ENCODE results near the gene ZNF26.
"Not testable (repeated sequence)": the region's sequence is repeated elsewhere in the genome, so short reads cannot be mapped to it uniquely, and the experiment has no call there.

The ZNF26 gene

DNA sequence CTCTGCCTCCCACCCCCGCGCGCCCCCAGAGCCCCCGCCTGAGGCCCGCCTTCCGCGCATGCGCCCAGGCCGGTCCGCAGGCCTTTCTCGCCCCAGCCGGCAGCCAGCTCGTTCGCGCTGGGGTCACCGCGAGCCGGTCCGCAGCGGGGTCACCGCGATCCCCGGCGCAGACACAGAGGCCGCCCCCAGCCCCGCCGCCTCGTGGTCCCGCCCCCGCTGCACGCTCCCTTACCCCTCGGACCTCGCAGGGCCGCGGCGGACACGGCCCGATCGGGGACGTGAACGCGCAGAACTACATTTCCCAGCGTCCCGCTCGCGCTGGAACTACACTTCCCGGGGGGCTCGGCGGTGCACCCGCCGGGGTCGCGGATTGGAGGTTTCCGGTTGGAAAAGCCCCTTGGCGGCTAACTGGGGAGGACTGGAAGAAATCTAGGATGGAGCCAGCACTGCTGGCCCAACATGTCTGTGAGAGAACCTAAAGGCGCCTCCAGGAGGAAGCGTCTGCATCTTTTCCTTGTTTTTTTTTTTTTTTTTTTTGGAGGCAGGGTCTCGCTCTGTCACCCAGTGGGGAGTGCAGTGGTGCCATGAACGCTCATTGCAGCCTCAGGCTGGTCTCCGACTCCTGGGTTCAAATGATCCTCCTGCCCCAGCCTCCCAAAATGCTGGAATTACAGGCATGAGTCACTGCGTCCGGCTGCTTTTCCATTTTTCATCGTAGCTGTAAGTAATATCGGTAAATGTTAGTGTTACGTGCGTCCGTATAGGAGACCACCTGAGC, 30.0 kb upstream of the ZNF26 start, which contains the start of gene ZNF605:
Gene ZNF605, minus strand, starts transcription at position 296 of the 778 bp plus-strand sequence. CDS start 10,671 bp downstream, outside the sequence.
- peak within 1 kb of the TSS; percentile 80 for H3K27ac ChIP-seq (ENCODE audit: low read length)
- H3K4me1 ChIP-seq (ENCODE audit: control insufficient read depth in 1 of 2, insufficient read depth in 2 of 2, low read length in 2 of 2) = peaks cover 7 to 20% of the 10 kb centered on the region in 2 donors
- H3K9me3 ChIP-seq (ENCODE audit: control insufficient read depth in 1 of 2, low read length in 2 of 2) = peaks cover 2 to 12% of the 10 kb centered on the region in 2 donors
- peaks cover 0 to 6% of the 10 kb centered on the region in 2 donors for H3K36me3 ChIP-seq (ENCODE audit: control insufficient read depth in 1 of 2, insufficient read depth in 2 of 2, low read length in 2 of 2)
- peak within 1 kb of the TSS; percentile 88 to 90 for H3K4me3 ChIP-seq (ENCODE audit: low read depth in 1 of 2, low read length in 2 of 2)
- no peaks in the 10 kb centered on the region for H3K27me3 ChIP-seq (ENCODE audit: low read depth, low read length)

DNA sequence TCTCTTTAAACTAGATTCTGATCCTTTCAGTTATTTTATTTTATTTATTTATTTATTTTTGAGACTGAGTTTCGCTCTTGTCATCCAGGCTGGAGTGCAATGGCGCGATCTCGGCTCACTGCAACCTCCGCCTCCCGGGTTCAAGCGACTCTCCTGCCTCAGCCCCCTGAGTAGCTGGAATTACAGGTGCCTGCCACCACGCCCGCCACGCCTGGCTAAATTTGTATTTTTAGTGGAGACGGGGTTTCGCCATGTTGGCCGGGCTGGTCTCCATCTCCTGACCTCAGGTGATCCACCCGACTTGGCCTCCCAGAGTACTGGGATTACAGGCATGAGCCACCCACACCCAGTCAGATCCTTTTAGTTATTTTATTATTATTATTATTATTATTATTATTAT, 24.4 kb upstream of the ZNF26 start:
- H3K9me3 ChIP-seq (ENCODE audit: control insufficient read depth in 1 of 2, low read length in 2 of 2); H3K27ac ChIP-seq (ENCODE audit: low read length); H3K36me3 ChIP-seq (ENCODE audit: control insufficient read depth in 1 of 2, insufficient read depth in 2 of 2, low read length in 2 of 2); H3K4me1 ChIP-seq (ENCODE audit: control insufficient read depth in 1 of 2, insufficient read depth in 2 of 2, low read length in 2 of 2); H3K4me3 ChIP-seq (ENCODE audit: low read depth in 1 of 2, low read length in 2 of 2); H3K27me3 ChIP-seq (ENCODE audit: low read depth, low read length): not testable (repeated sequence)

DNA sequence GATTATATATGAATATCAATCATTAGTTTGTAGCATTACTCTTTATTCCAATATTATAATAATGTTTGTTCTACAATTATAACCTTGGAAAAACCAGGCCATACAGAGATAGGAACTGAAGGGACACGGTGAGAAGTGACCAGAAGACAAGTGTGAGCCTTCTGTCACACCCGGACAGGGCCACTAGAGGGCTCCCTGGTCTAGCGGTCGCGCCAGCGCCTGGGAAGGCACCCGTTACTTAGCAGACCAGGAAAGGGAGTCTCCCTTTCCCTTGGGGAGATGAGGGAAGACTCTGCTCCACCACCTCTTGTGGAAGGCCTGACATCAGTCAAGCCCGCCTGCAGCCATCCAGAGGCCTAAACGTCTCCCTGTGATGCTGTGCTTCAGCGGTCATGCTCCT, 22.2 kb upstream of the ZNF26 start:
- H3K27me3 ChIP-seq (ENCODE audit: low read depth, low read length); H3K4me3 ChIP-seq (ENCODE audit: low read depth in 1 of 2, low read length in 2 of 2); H3K27ac ChIP-seq (ENCODE audit: low read length); H3K36me3 ChIP-seq (ENCODE audit: control insufficient read depth in 1 of 2, insufficient read depth in 2 of 2, low read length in 2 of 2); H3K4me1 ChIP-seq (ENCODE audit: control insufficient read depth in 1 of 2, insufficient read depth in 2 of 2, low read length in 2 of 2): not testable (repeated sequence)
- H3K9me3 ChIP-seq (ENCODE audit: control insufficient read depth in 1 of 2, low read length in 2 of 2) = peaks cover 0 to 12% of the 10 kb centered on the region in 2 donors

DNA sequence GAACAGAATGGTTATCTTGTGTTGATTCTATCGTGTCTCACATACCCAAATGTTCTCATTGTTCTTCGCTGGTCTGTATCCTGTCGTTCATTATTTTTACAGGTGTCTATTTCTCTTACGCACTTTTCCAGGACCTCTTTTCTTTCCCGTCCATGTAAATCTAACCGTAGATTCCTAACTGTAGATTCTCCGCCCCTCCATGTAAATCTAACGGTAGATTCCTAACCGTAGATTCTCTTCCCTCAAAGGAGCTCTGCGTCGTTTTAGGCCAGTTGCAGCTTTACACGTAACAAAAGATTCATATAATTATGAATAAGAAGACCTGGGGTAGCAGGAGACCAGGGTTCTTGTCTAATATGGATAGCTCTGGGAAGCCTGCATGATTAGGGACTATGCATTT, 20.4 kb upstream of the ZNF26 start:
- Histone ChIP-seq H3K27ac (ENCODE audit: low read length) (no peak overlapping the region), H3K4me1 (ENCODE audit: control insufficient read depth in 1 of 2, insufficient read depth in 2 of 2, low read length in 2 of 2) (no peaks in the 10 kb centered on the region), H3K9me3 (ENCODE audit: control insufficient read depth in 1 of 2, low read length in 2 of 2) (peaks cover 0 to 12% of the 10 kb centered on the region in 2 donors), H3K27me3 (ENCODE audit: low read depth, low read length) (no peaks in the 10 kb centered on the region), H3K4me3 (ENCODE audit: low read depth in 1 of 2, low read length in 2 of 2) (no peak overlapping the region), H3K36me3 (ENCODE audit: control insufficient read depth in 1 of 2, insufficient read depth in 2 of 2, low read length in 2 of 2) (peaks cover 0 to 9% of the 10 kb centered on the region in 2 donors)

DNA sequence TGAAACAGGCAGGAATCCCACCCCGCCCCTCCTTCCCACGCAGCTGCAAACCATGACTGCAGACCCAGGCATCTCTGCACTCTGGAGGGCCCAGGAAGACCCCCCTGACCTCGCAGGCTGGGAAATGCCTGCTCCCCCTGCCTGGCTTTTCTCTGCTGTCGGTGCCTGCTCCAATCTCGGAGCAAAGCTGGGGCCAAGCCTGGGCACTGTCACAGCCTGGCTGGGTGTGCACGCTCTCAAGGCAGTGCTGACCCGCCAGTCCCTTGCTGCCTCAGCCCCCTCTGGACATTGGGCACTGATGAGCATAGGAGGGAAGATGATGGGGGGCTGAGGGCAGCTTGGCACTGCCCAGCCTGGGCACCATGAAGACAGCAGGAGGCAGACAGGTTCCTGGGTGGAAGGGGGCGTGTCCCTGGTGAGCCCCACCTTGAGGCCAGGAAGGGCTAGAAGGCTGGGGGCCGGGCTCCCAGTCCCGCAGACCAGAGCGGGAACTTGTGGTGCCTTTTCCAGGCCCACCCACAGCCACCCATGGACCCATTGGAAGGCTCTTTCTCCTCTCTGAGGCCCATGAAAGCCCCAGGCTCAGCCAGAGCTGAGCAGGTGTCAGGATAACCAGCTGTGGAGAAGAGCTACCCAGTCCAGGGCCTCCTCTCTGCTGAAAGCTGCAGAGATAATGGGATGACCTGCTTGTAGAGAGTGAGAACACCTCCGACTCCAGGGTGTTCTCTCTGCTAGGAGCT, 19.3 kb upstream of the ZNF26 start:
- no peak overlapping the region for H3K4me3 ChIP-seq (ENCODE audit: low read depth in 1 of 2, low read length in 2 of 2)
- H3K9me3 ChIP-seq (ENCODE audit: control insufficient read depth in 1 of 2, low read length in 2 of 2) = peaks cover 0 to 12% of the 10 kb centered on the region in 2 donors
- no peak overlapping the region for H3K27ac ChIP-seq (ENCODE audit: low read length)
- no peaks in the 10 kb centered on the region for H3K4me1 ChIP-seq (ENCODE audit: control insufficient read depth in 1 of 2, insufficient read depth in 2 of 2, low read length in 2 of 2)
- no peaks in the 10 kb centered on the region for H3K27me3 ChIP-seq (ENCODE audit: low read depth, low read length)
- H3K36me3 ChIP-seq (ENCODE audit: control insufficient read depth in 1 of 2, insufficient read depth in 2 of 2, low read length in 2 of 2) = peaks cover 0 to 9% of the 10 kb centered on the region in 2 donors

DNA sequence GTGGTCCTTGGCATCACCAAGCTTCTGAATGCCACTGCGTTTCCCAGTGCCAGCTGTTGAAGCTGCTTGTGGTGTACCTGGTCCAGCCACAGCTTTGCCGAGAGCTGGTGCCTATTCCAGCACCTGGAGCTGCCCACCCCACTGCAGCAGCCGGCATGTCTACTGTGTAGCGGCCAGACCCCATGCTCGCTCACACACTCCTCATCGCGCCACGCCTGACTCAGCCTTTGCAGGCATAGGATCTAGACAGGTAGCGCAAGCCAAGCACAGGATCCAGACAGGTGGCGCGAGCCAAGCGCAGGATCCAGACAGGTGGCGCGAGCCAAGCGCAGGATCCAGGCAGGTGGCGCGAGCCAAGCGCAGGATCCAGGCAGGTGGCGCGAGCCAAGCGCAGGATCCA, 18.4 kb upstream of the ZNF26 start:
- Histone ChIP-seq H3K27me3 (ENCODE audit: low read depth, low read length) (no peaks in the 10 kb centered on the region), H3K4me3 (ENCODE audit: low read depth in 1 of 2, low read length in 2 of 2) (peak overlapping the region in 1 of 2 donors; percentile 29), H3K4me1 (ENCODE audit: control insufficient read depth in 1 of 2, insufficient read depth in 2 of 2, low read length in 2 of 2) (no peaks in the 10 kb centered on the region), H3K9me3 (ENCODE audit: control insufficient read depth in 1 of 2, low read length in 2 of 2) (peaks cover 0 to 12% of the 10 kb centered on the region in 2 donors), H3K36me3 (ENCODE audit: control insufficient read depth in 1 of 2, insufficient read depth in 2 of 2, low read length in 2 of 2) (peaks cover 0 to 9% of the 10 kb centered on the region in 2 donors), H3K27ac (ENCODE audit: low read length) (no peak overlapping the region)

DNA sequence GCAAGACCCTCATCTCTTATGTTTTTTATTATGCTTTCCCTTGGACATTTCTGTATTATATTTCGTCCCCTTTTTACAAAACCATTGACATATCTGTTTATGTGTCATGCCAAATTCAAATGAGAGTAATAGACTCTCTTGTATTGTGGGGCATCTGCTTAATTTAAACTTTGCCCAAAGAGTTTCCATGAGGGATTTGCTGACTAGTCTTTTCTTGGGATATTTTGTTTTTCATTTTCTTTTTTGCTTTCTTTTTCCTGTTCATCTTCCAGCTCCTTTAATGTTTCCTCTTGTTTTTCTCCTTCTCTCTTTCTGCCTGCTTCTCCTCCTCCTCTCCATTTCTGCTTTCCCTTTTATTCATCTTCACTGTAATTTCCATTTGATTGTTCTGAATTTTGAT, 13.8 kb upstream of the ZNF26 start:
- Histone ChIP-seq H3K4me3 (ENCODE audit: low read depth in 1 of 2, low read length in 2 of 2) (no peak overlapping the region), H3K9me3 (ENCODE audit: control insufficient read depth in 1 of 2, low read length in 2 of 2) (peaks cover 0 to 5% of the 10 kb centered on the region in 2 donors), H3K4me1 (ENCODE audit: control insufficient read depth in 1 of 2, insufficient read depth in 2 of 2, low read length in 2 of 2) (no peaks in the 10 kb centered on the region), H3K27me3 (ENCODE audit: low read depth, low read length) (no peaks in the 10 kb centered on the region), H3K36me3 (ENCODE audit: control insufficient read depth in 1 of 2, insufficient read depth in 2 of 2, low read length in 2 of 2) (peaks cover 0 to 9% of the 10 kb centered on the region in 2 donors), H3K27ac (ENCODE audit: low read length) (no peak overlapping the region)

DNA sequence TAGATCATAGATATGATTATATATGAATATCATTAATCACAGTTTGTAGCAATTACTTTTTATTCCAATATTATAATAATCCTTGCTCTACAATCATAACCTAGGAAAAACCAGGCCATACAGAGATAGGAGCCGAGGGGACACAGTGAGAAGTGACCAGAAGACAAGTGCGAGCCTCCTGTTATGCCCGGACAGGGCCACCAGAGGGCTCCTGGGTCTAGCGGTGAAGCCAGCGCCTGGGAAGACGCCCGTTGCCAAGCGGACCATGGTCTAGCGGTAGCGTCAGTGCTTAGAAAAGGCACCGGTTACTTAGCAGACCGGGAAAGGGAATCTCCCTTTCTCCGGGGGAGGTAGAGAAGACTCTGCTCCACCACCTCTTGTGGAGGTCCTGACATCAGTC, 9.3 kb upstream of the ZNF26 start:
- not testable (repeated sequence) for H3K27me3 ChIP-seq (ENCODE audit: low read depth, low read length); H3K27ac ChIP-seq (ENCODE audit: low read length); H3K4me3 ChIP-seq (ENCODE audit: low read depth in 1 of 2, low read length in 2 of 2); H3K9me3 ChIP-seq (ENCODE audit: control insufficient read depth in 1 of 2, low read length in 2 of 2); H3K36me3 ChIP-seq (ENCODE audit: control insufficient read depth in 1 of 2, insufficient read depth in 2 of 2, low read length in 2 of 2); H3K4me1 ChIP-seq (ENCODE audit: control insufficient read depth in 1 of 2, insufficient read depth in 2 of 2, low read length in 2 of 2)

DNA sequence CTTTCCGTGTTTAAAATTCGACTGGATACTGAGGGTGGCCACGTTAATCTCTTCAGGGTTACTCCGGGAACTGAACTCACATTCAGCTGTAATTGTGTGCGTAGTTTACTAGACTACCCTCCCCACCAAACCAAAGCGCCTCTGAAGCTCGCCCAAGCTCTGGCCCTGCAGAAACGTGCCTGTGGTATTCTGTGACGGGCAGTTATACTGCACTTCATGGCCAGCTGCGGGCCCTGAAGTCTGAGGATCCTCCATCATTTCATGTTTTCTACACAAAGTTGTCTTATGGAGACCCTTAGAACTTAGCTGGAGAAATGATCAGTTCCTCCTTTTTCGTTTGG, 688 bp downstream of the ZNF26 start:
- Histone ChIP-seq H3K9me3 (ENCODE audit: control insufficient read depth in 1 of 2, low read length in 2 of 2) (peaks cover 8 to 21% of the 10 kb centered on the region in 2 donors), H3K4me1 (ENCODE audit: control insufficient read depth in 1 of 2, insufficient read depth in 2 of 2, low read length in 2 of 2) (peaks cover 5 to 12% of the 10 kb centered on the region in 2 donors), H3K4me3 (ENCODE audit: low read depth in 1 of 2, low read length in 2 of 2) (peak overlapping the region; percentile 93), H3K36me3 (ENCODE audit: control insufficient read depth in 1 of 2, insufficient read depth in 2 of 2, low read length in 2 of 2) (peaks cover 7 to 27% of the 10 kb centered on the region in 2 donors), H3K27ac (ENCODE audit: low read length) (peak overlapping the region; percentile 91), H3K27me3 (ENCODE audit: low read depth, low read length) (no peaks in the 10 kb centered on the region)

DNA sequence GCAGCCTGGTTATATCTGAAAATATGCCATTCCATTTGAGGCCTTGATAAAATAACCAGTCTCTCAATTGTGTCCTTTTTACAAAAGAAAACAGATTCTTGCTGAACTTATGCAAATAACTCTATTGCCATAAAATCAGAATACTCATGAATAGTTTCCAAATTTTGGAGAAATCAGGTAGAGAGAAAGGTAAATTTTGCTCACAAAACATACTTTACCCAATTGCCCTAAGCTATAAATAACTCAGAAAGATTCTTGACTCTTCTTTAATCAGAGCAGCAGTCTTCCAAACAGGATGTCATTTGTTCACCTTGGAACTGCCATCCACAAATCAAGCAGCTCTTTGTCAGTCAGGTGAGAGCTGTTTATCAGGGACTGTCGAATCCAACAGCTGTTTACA, 12.6 kb downstream of the ZNF26 start:
- Histone ChIP-seq H3K36me3 (ENCODE audit: control insufficient read depth in 1 of 2, insufficient read depth in 2 of 2, low read length in 2 of 2) (peaks cover 4 to 70% of the 10 kb centered on the region in 2 donors), H3K4me1 (ENCODE audit: control insufficient read depth in 1 of 2, insufficient read depth in 2 of 2, low read length in 2 of 2) (no peaks in the 10 kb centered on the region), H3K27ac (ENCODE audit: low read length) (no peak overlapping the region), H3K4me3 (ENCODE audit: low read depth in 1 of 2, low read length in 2 of 2) (peak overlapping the region; percentile 18 to 32), H3K27me3 (ENCODE audit: low read depth, low read length) (no peaks in the 10 kb centered on the region), H3K9me3 (ENCODE audit: control insufficient read depth in 1 of 2, low read length in 2 of 2) (peaks cover 57 to 85% of the 10 kb centered on the region in 2 donors)

DNA sequence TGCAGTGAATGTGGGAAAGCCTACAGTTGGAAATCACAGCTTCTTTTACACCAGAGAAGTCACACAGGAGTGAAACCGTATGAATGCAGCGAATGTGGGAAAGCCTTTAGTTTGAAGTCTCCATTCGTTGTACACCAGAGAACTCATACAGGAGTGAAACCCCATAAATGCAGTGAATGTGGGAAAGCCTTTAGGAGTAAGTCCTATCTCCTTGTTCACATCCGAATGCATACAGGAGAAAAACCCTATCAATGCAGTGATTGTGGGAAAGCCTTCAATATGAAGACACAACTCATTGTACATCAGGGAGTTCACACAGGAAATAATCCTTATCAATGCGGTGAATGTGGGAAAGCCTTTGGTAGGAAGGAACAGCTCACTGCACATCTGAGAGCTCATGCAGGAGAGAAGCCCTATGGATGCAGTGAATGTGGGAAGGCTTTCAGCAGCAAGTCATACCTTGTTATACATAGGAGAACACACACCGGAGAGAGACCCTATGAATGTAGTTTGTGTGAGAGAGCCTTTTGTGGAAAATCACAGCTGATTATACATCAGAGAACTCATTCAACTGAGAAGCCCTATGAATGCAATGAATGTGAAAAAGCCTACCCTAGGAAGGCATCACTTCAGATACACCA, 24.6 kb downstream of the ZNF26 start:
- no peak overlapping the region for H3K27ac ChIP-seq (ENCODE audit: low read length)
- peaks cover 62 to 91% of the 10 kb centered on the region in 2 donors for H3K9me3 ChIP-seq (ENCODE audit: control insufficient read depth in 1 of 2, low read length in 2 of 2)
- H3K4me1 ChIP-seq (ENCODE audit: control insufficient read depth in 1 of 2, insufficient read depth in 2 of 2, low read length in 2 of 2) = no peaks in the 10 kb centered on the region
- peaks cover 51 to 93% of the 10 kb centered on the region in 2 donors for H3K36me3 ChIP-seq (ENCODE audit: control insufficient read depth in 1 of 2, insufficient read depth in 2 of 2, low read length in 2 of 2)
- H3K27me3 ChIP-seq (ENCODE audit: low read depth, low read length) = no peaks in the 10 kb centered on the region
- H3K4me3 ChIP-seq (ENCODE audit: low read depth in 1 of 2, low read length in 2 of 2) = peak overlapping the region; percentile 18 to 60
